Measurements from ENCODE around the gene ALDH3B2. TPM values are rescaled to one million over a fixed set of nuclear protein-coding genes. Genes with fewer than 3 reads are reported as not detected.

ALDH3B2 gene
- total RNA-seq, 4 donors from 2014 or later = not detected

DNA sequence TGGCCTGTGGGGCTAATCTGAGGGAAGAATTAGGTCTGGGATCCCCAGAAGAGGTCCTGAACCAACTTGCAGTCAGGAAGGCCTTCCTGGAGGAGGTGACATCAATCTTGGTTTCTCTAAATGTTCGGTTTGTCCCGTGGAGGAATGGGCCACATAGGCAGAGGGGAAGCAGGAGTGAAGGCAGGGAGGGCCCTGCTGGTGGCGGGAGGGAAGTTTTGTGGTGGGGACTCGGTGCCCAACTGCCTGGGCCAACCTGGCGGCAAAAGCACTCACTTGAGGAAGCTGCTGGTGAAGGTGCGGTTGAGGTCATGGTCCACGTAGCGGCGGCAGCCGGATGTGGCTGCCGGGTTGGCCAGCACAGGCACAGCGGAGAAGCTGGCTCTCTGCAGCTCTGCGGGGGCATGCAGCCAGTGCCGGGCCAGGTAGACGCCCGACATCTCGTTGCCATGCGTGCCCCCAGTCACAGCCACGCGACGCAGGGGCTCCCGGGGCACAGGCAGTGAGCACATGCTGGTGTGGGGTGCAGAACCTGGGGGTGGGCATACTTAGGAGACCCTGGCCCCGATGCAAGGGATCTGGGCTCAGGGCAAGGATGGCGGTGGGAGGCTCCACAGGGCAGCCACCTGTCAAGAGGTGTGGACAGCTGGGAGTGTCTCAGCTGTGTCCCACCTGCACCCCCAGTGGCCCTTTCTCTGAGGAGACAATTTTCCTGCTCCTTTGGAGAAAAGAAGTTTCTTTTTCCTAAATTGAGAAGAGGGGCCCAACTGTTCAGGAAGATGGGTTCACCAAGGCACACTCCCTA, 27.7 kb downstream of the ALDH3B2 start:
- intact Hi-C loops (cut with DNase I) = no loop called here
- Histone ChIP-seq H3K4me1 (no peaks in the 10 kb centered on the region), H3K27ac (replicated peaks in 1 of 4) (no peak overlapping the region), H3K4me3 (no peak overlapping the region), H3K27me3 (peaks cover 0 to 56% (median 4%) of the 10 kb centered on the region in 4 donors), H3K36me3 (no peaks in the 10 kb centered on the region), H3K9me3 (no peaks in the 10 kb centered on the region)
- 85% methylated on average over 17 of the region's 24 CpGs for WGBS
- no peak for TF ChIP-seq EP300 (IDR thresholded peaks at IDR 0.05)
- TF ChIP-seq, protein P1, sequence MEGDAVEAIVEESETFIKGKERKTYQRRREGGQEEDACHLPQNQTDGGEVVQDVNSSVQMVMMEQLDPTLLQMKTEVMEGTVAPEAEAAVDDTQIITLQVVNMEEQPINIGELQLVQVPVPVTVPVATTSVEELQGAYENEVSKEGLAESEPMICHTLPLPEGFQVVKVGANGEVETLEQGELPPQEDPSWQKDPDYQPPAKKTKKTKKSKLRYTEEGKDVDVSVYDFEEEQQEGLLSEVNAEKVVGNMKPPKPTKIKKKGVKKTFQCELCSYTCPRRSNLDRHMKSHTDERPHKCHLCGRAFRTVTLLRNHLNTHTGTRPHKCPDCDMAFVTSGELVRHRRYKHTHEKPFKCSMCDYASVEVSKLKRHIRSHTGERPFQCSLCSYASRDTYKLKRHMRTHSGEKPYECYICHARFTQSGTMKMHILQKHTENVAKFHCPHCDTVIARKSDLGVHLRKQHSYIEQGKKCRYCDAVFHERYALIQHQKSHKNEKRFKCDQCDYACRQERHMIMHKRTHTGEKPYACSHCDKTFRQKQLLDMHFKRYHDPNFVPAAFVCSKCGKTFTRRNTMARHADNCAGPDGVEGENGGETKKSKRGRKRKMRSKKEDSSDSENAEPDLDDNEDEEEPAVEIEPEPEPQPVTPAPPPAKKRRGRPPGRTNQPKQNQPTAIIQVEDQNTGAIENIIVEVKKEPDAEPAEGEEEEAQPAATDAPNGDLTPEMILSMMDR (IDR thresholded peaks at IDR 0.05) = no peak
- no peak for TF ChIP-seq POLR2AphosphoS5 (IDR thresholded peaks at IDR 0.05)
- TF ChIP-seq POLR2A (IDR thresholded peaks at IDR 0.05; ENCODE audit: low read depth) = no peak
- DNase-seq (ENCODE audit: extremely low spot score) = no peak

- TF ChIP-seq POLR2AphosphoS5 (IDR thresholded peaks at IDR 0.05) (no peak), EP300 (IDR thresholded peaks at IDR 0.05) (no peak), POLR2A (IDR thresholded peaks at IDR 0.05; ENCODE audit: low read depth) (no peak)
- TF ChIP-seq, protein P1 (IDR thresholded peaks at IDR 0.05) = no peak
- Histone ChIP-seq H3K4me1 (no peaks in the 10 kb centered on the region), H3K9me3 (no peaks in the 10 kb centered on the region), H3K27ac (replicated peaks in 1 of 4) (no peak overlapping the region), H3K36me3 (no peaks in the 10 kb centered on the region), H3K4me3 (no peak overlapping the region), H3K27me3 (peaks cover 0 to 62% (median 4%) of the 10 kb centered on the region in 4 donors)
- no peak for DNase-seq (ENCODE audit: extremely low spot score)
- intact Hi-C loops (cut with DNase I) = no loop called here
- whole genome bisulfite sequencing = 81% methylated on average over 21 of the region's 24 CpGs
Observed at GRCh38 chr11:67645521-67646461, 28.6 kb downstream of the ALDH3B2 start.

- TF ChIP-seq POLR2A (IDR thresholded peaks at IDR 0.05; ENCODE audit: low read depth) (no peak), POLR2AphosphoS5 (IDR thresholded peaks at IDR 0.05) (no peak)
- TF ChIP-seq, protein P1 (IDR thresholded peaks at IDR 0.05) = no peak
- Histone ChIP-seq H3K27me3 (peaks cover 0 to 62% (median 0%) of the 10 kb centered on the region in 4 donors), H3K4me1 (peaks cover 0 to 5% (median 2%) of the 10 kb centered on the region in 4 donors), H3K4me3 (no peak overlapping the region), H3K9me3 (no peaks in the 10 kb centered on the region), H3K27ac (replicated peaks in 1 of 4) (no peak overlapping the region), H3K36me3 (no peaks in the 10 kb centered on the region)
- WGBS = 97% methylated on average over 12 of the region's 22 CpGs
- intact Hi-C loops (cut with DNase I) = no loop called here
- no peak for DNase-seq (ENCODE audit: extremely low spot score)
Observed at GRCh38 chr11:67644472-67645418, 29.7 kb downstream of the ALDH3B2 start.

- no peaks in the 10 kb centered on the region for H3K9me3 ChIP-seq
- TF ChIP-seq POLR2AphosphoS5 (IDR thresholded peaks at IDR 0.05) (no peak), EP300 (IDR thresholded peaks at IDR 0.05) (no peak), POLR2A (IDR thresholded peaks at IDR 0.05; ENCODE audit: low read depth) (no peak)
- TF ChIP-seq, protein P1 (IDR thresholded peaks at IDR 0.05) = no peak
- no peak for DNase-seq (ENCODE audit: extremely low spot score)
- no peak overlapping the region for H3K27ac ChIP-seq (replicated peaks in 1 of 4)
- 92% methylated on average over 5 of the region's 5 CpGs for WGBS
- intact Hi-C loops (cut with DNase I) = no loop called here
- H3K36me3 ChIP-seq = no peaks in the 10 kb centered on the region
- H3K27me3 ChIP-seq = peaks cover 0 to 62% (median 0%) of the 10 kb centered on the region in 4 donors
- H3K4me1 ChIP-seq = peaks cover 0 to 6% (median 2%) of the 10 kb centered on the region in 4 donors
- no peak overlapping the region for H3K4me3 ChIP-seq
Observed at GRCh38 chr11:67644042-67644441, 30.4 kb downstream of the ALDH3B2 start.

Data from esophagus muscularis mucosa (tissue), 4 donors.